ENCODE results near the gene HCFC2. TPM values are rescaled to one million over a fixed set of nuclear protein-coding genes. Genes with fewer than 3 reads are reported as not detected.

HCFC2 gene
- total and polyA plus RNA-seq, 2 of the 8 experiments (the other 6 are each of a cell fraction or from before 2014, with no cell fraction given), result 0.62 to 1.8 TPM

- ChIA-PET POLR2A (ENCODE audit: partially characterized antibody) (no interaction called here), CTCF (ENCODE audit: partially characterized antibody) (interaction anchor here (1.2 kb wide), 1 partner anchor 10 kb away, joined by 3 read pairs; no protein-coding TSS in a partner anchor)
- Histone ChIP-seq H2BK15ac (ENCODE audit: low read length) (no peak overlapping the region), H3K79me2 (ENCODE audit: control insufficient read depth in 1 of 2, insufficient read depth in 2 of 2, low read length in 2 of 2) (no peaks in the 10 kb centered on the region), H4K91ac (replicated peaks; ENCODE audit: insufficient read length, low read length) (no peak overlapping the region), H3K4me2 (ENCODE audit: insufficient read depth in 1 of 2, low read depth in 2 of 2, low read length in 2 of 2) (no peak overlapping the region), H3K14ac (ENCODE audit: insufficient read length) (no peak overlapping the region), H3K18ac (ENCODE audit: extremely low read depth, low read length) (no peak overlapping the region), H2BK120ac (replicated peaks; ENCODE audit: low read depth, low read length) (no peak overlapping the region), H2AFZ (ENCODE audit: low read length) (no peak overlapping the region), H3K36me3 (ENCODE audit: control insufficient read depth in 2 of 4, insufficient read depth in 4 of 4, low read length in 3 of 4) (no peaks in the 10 kb centered on the region), H2BK12ac (ENCODE audit: low read depth, low read length) (no peak overlapping the region), H4K20me1 (replicated peaks in 1 of 2; ENCODE audit: control insufficient read depth in 1 of 2, insufficient read depth in 2 of 2, low read length in 2 of 2) (no peaks in the 10 kb centered on the region), H4K5ac (ENCODE audit: insufficient read length, low read depth, low read length) (no peak overlapping the region), H4K8ac (ENCODE audit: extremely low read depth, insufficient read depth, low read length) (no peak overlapping the region), H3K4me3 (ENCODE audit: extremely low read depth in 1 of 4, insufficient read depth in 2 of 4, low read depth in 3 of 4, low read length in 4 of 4) (no peak overlapping the region), H2BK20ac (ENCODE audit: low read length) (no peak overlapping the region), H3K4me1 (replicated peaks in 1 of 4; ENCODE audit: control insufficient read depth in 3 of 4, insufficient read depth in 4 of 4, low read length in 3 of 4) (peaks cover 0 to 3% (median 1%) of the 10 kb centered on the region in 4 experiments; a peak in 2 of 7 replicates), H2BK5ac (ENCODE audit: low read depth, low read length) (no peak overlapping the region), H3K4ac (replicated peaks; ENCODE audit: insufficient read length, low read depth, low read length) (no peak overlapping the region), H3K9ac (replicated peaks in 1 of 4; ENCODE audit: extremely low read depth in 1 of 4, low read depth in 3 of 4, low read length in 3 of 4) (no peak overlapping the region), H3K27me3 (replicated peaks in 1 of 4; ENCODE audit: control insufficient read depth in 3 of 4, extremely low read depth in 1 of 4, insufficient read depth in 3 of 4, low read length in 3 of 4) (peaks cover 0 to 3% (median 0%) of the 10 kb centered on the region in 4 experiments; a peak in 2 of 7 replicates), H3K23me2 (ENCODE audit: low read depth, low read length) (peaks cover 11% of the 10 kb centered on the region), H3K79me1 (ENCODE audit: low read depth, low read length) (no peaks in the 10 kb centered on the region), H3K9me3 (ENCODE audit: insufficient read depth in 2 of 2, low read depth in 1 of 2, low read length in 1 of 2) (no peaks in the 10 kb centered on the region), H2AK5ac (ENCODE audit: low read depth, low read length) (no peak overlapping the region), H3K23ac (ENCODE audit: insufficient read length) (no peak overlapping the region), H3K56ac (replicated peaks; ENCODE audit: insufficient read length, low read depth, low read length) (no peak overlapping the region), H3K27ac (ENCODE audit: low read depth, low read length) (no peak overlapping the region)
- FAIRE-seq (no peak), DNase-seq (ENCODE audit: low read depth in 1 of 2, low spot score in 2 of 2) (no peak)
- WGBS, 2 experiments (ENCODE audit: extremely low coverage in 1 of 2, insufficient coverage in 1 of 2, insufficient read length in 1 of 2, insufficient replicate concordance in 2 of 2, low coverage in 1 of 2, low lambda C conversion rate in 2 of 2, missing lambda C conversion rate in 1 of 2), result 94% methylated on average over 5 of the region's 5 CpGs; no CpG with 5 or more reads in 1 of the 2 experiments
- no peak for TF ChIP-seq EGR1 (IDR thresholded peaks at IDR 0.05; ENCODE audit: borderline replicate concordance, low read depth, low read length)
- TF ChIP-seq SUZ12 (IDR thresholded peaks at IDR 0.05; ENCODE audit: low read length), result no peak
- no peak for TF ChIP-seq ASH2L (IDR thresholded peaks at IDR 0.05; ENCODE audit: low read length)
- no peak for TF ChIP-seq CREB1 (IDR thresholded peaks at IDR 0.05)
- no peak for TF ChIP-seq ZNF274 (IDR thresholded peaks at IDR 0.05; ENCODE audit: borderline replicate concordance, extremely low read depth, low read length)
- no peak for TF ChIP-seq CTBP2 (IDR thresholded peaks at IDR 0.05; ENCODE audit: borderline replicate concordance, insufficient read depth, insufficient read length, low read length)
These were observed 16.2 kb upstream of the HCFC2 start for GRCh38 chr12:104048162-104048561.

Measured in H1 (cell line).